Mesendoderm (in vitro differentiated cells): Measurements from ENCODE around the gene CARM1.

Source experiments
- DNase-seq: peaks from one replicate; pipeline ENCODE4 v3.0.0; 2013
- H2AK5ac ChIP-seq: 2 replicates; pipeline ENCODE4 v1.6.1; 2013; ENCODE audit warnings: low read length, inconsistent platforms
- H2BK120ac ChIP-seq: 2 replicates; pipeline ENCODE4 v1.6.1; 2013; ENCODE audit warnings: low read depth, mild to moderate bottlenecking, low read length, moderate library complexity, mixed read lengths
- H2BK15ac ChIP-seq: replicated peaks from 2 replicates; pipeline ENCODE4 v1.6.1; 2013; ENCODE audit warnings: low read depth, mild to moderate bottlenecking, moderate library complexity
- H2BK5ac ChIP-seq: 2 replicates; pipeline ENCODE4 v1.6.1; 2013; ENCODE audit warnings: low read length, inconsistent platforms
- H3K18ac ChIP-seq: 2 replicates; pipeline ENCODE4 v1.6.1; 2013; ENCODE audit warnings: mild to moderate bottlenecking, low read length, mixed read lengths
- H3K23ac ChIP-seq: one replicate; pipeline ENCODE4 v1.6.1; 2013; ENCODE audit warnings: low read length
- H3K27ac ChIP-seq: 2 replicates; pipeline ENCODE4 v1.5.1; 2013; ENCODE audit warnings: low read depth, mild to moderate bottlenecking, inconsistent platforms, low read length, moderate library complexity
- H3K27me3 ChIP-seq: 2 replicates; pipeline ENCODE4 v1.6.1; 2013; ENCODE audit warnings: low read length, control low read depth, mild to moderate bottlenecking, inconsistent platforms; ENCODE audit not compliant: insufficient read depth, poor library complexity
- H3K36me3 ChIP-seq: 2 replicates; pipeline ENCODE4 v1.6.1; 2013; ENCODE audit warnings: low read length, inconsistent platforms; ENCODE audit not compliant: control insufficient read depth, insufficient read depth
- H3K4ac ChIP-seq: one replicate; pipeline ENCODE4 v1.6.1; 2013; ENCODE audit warnings: low read depth, mild to moderate bottlenecking, low read length, moderate library complexity
- H3K4me1 ChIP-seq: 2 replicates; pipeline ENCODE4 v1.6.1; 2013; ENCODE audit warnings: low read depth, low read length, inconsistent platforms; ENCODE audit not compliant: control insufficient read depth
- H3K4me2 ChIP-seq: 2 replicates; pipeline ENCODE4 v1.6.1; 2013; ENCODE audit warnings: low read length
- H3K4me3 ChIP-seq: 2 replicates; pipeline ENCODE4 v1.5.1; 2013; ENCODE audit warnings: mild to moderate bottlenecking, low read length
- H3K56ac ChIP-seq: one replicate; pipeline ENCODE4 v1.6.1; 2013; ENCODE audit warnings: low read length
- H3K79me1 ChIP-seq: 2 replicates; pipeline ENCODE4 v1.6.1; 2013; ENCODE audit warnings: low read length, inconsistent platforms
- H3K79me2 ChIP-seq: 2 replicates; pipeline ENCODE4 v1.6.1; 2013; ENCODE audit warnings: mild to moderate bottlenecking, low read length; ENCODE audit not compliant: control insufficient read depth, insufficient read depth
- H3K9ac ChIP-seq: 2 replicates; pipeline ENCODE4 v1.6.1; 2013; ENCODE audit warnings: low read length, inconsistent platforms
- H4K5ac ChIP-seq: one replicate; pipeline ENCODE4 v1.6.1; 2013; ENCODE audit warnings: low read length
- H4K8ac ChIP-seq: one replicate; pipeline ENCODE4 v1.6.1; 2013; ENCODE audit warnings: low read depth, mild to moderate bottlenecking, control low read depth, low read length, moderate library complexity
- WGBS: extraction: QIAGEN DNeasy Blood & Tissue Kit; methylation state at CpG from one replicate; pipeline ENCODE4 v1.1.7; 2013; ENCODE audit warnings: low lambda C conversion rate, missing lambda C conversion rate; ENCODE audit not compliant: insufficient coverage; ENCODE audit errors: extremely low coverage; 5-methylcytosine and 5-hydroxymethylcytosine counted together

CARM1 gene

GRCh38 chr19:10921199-10921909 lies 50.0 kb downstream of the CARM1 start:
- Histone ChIP-seq H4K5ac (no peak overlapping the region), H3K79me1 (no peaks in the 10 kb centered on the region), H3K27ac (no peak overlapping the region), H3K4me2 (no peak overlapping the region), H3K4me1 (no peaks in the 10 kb centered on the region), H3K4ac (no peak overlapping the region), H3K18ac (no peak overlapping the region), H3K9ac (no peak overlapping the region), H3K27me3 (no peaks in the 10 kb centered on the region), H3K79me2 (no peaks in the 10 kb centered on the region), H2BK15ac (no peak overlapping the region), H3K56ac (no peak overlapping the region), H2AK5ac (no peak overlapping the region), H4K8ac (no peak overlapping the region), H2BK120ac (no peak overlapping the region), H3K36me3 (peaks cover 10% of the 10 kb centered on the region), H3K4me3 (no peak overlapping the region), H2BK5ac (no peak overlapping the region), H3K23ac (no peak overlapping the region)
- DNase-seq = no peak
- WGBS = no CpG with 5 or more reads among the region's 43 CpGs

DNA sequence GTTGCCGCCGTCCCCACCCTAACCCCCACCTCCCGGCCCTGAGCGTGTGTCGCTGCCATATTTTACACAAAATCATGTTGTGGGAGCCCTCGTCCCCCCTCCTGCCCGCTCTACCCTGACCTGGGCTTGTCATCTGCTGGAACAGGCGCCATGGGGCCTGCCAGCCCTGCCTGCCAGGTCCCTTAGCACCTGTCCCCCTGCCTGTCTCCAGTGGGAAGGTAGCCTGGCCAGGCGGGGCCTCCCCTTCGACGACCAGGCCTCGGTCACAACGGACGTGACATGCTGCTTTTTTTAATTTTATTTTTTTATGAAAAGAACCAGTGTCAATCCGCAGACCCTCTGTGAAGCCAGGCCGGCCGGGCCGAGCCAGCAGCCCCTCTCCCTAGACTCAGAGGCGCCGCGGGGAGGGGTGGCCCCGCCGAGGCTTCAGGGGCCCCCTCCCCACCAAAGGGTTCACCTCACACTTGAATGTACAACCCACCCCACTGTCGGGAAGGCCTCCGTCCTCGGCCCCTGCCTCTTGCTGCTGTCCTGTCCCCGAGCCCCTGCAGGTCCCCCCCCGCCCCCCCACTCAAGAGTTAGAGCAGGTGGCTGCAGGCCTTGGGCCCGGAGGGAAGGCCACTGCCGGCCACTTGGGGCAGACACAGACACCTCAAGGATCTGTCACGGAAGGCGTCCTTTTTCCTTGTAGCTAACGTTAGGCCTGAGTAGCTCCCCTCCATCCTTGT lies 50.7 kb downstream of the CARM1 start:
- no peak overlapping the region for H2BK120ac ChIP-seq
- peaks cover 7% of the 10 kb centered on the region for H3K36me3 ChIP-seq

DNA sequence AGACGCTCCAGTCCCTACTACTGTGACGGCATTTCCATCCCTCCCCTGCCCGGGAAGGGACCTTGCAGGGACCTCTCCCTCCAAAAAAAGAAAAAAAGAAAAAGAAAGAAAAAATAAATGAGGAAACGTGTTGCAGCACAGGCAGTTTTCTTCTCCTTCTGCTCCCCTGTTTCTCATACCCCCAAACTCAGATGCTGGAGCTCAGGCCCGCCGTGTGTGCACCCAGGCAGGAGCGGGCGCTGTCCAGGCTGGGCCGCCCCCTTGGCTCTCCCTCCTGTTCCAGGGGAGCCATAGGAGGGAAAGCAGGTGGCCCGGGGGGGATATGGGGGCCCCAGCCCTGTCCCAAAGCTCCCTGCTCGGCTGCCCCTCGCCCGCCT lies 51.3 kb downstream of the CARM1 start:
- Histone ChIP-seq H2BK5ac (no peak overlapping the region), H4K8ac (no peak overlapping the region), H3K4me3 (no peak overlapping the region), H3K4ac (no peak overlapping the region), H3K79me1 (peaks cover 5% of the 10 kb centered on the region), H3K36me3 (peaks cover 7% of the 10 kb centered on the region), H3K56ac (no peak overlapping the region), H3K27me3 (no peaks in the 10 kb centered on the region), H3K27ac (no peak overlapping the region), H4K5ac (no peak overlapping the region), H3K18ac (no peak overlapping the region), H2BK15ac (no peak overlapping the region), H3K79me2 (peaks cover 1% of the 10 kb centered on the region), H3K23ac (no peak overlapping the region), H2AK5ac (no peak overlapping the region), H3K9ac (no peak overlapping the region), H3K4me1 (no peaks in the 10 kb centered on the region), H2BK120ac (no peak overlapping the region), H3K4me2 (no peak overlapping the region)
- WGBS = no CpG with 5 or more reads among the region's 13 CpGs
- no peak for DNase-seq

More for the DNA sequence above, 50.7 kb downstream of the CARM1 start:
- peak; percentile 28 for DNase-seq
- Histone ChIP-seq H3K9ac (no peak overlapping the region), H3K79me1 (no peaks in the 10 kb centered on the region), H3K4me2 (no peak overlapping the region), H3K4me3 (no peak overlapping the region), H3K27me3 (no peaks in the 10 kb centered on the region), H2BK5ac (no peak overlapping the region), H3K23ac (no peak overlapping the region), H4K5ac (no peak overlapping the region), H4K8ac (no peak overlapping the region), H3K79me2 (no peaks in the 10 kb centered on the region), H2AK5ac (no peak overlapping the region), H2BK15ac (no peak overlapping the region), H3K4me1 (no peaks in the 10 kb centered on the region), H3K4ac (no peak overlapping the region), H3K18ac (no peak overlapping the region), H3K56ac (no peak overlapping the region), H3K27ac (no peak overlapping the region)
- WGBS = no CpG with 5 or more reads among the region's 33 CpGs

DNA sequence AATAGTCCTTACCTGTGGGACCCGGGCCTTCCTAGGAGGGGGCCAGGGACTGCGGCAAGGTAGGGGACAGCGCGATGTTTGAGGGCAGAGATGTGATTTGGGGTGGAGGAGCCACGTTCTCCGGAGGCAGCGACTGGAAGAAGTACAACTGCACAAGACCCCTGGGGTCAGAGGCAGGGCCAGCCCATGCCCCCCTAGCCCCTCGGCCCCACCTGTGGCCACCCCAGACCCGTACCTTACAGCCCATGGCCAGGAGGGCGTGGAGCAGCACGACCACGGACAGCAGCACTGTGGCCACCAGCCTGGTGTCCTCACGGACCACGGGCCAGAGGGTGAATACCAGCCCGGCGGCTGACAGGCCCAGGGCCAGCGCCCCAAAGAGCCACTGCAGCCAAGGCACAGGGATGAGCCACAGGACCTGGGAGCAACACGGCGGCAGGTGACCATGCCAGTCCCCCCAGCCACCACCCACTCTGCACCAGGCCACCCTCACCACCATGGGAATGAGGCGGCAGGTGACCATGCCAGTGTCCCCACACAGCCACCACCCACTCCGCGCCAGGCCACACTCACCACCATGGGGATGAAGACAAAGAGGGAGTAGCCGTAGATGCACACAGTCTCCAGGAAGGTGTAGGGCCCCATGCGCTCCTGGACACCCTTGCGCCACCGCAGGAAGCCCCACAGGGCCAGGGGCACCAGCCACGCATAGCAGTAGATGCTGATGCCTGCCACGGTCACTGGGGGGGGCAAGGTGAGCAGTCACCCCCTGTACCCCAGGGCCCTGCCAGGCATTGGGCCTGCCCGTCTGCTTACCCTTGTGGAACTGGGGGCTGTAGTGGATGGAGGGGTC lies 52.1 kb downstream of the CARM1 start:
- no peak overlapping the region for H3K18ac ChIP-seq
- no peaks in the 10 kb centered on the region for H3K27me3 ChIP-seq
- no peak overlapping the region for H2BK5ac ChIP-seq
- no peak overlapping the region for H2AK5ac ChIP-seq
- H2BK15ac ChIP-seq = no peak overlapping the region
- H2BK120ac ChIP-seq = no peak overlapping the region
- no peak overlapping the region for H3K4me3 ChIP-seq
- no CpG with 5 or more reads among the region's 29 CpGs for WGBS
- no peak overlapping the region for H3K56ac ChIP-seq
- no peak overlapping the region for H3K4me2 ChIP-seq
- H3K23ac ChIP-seq = no peak overlapping the region
- peaks cover 7% of the 10 kb centered on the region for H3K79me2 ChIP-seq
- H3K79me1 ChIP-seq = peaks cover 10% of the 10 kb centered on the region
- no peak overlapping the region for H4K5ac ChIP-seq
- no peak for DNase-seq
- no peak overlapping the region for H3K9ac ChIP-seq
- H4K8ac ChIP-seq = no peak overlapping the region
- H3K36me3 ChIP-seq = peaks cover 7% of the 10 kb centered on the region
- no peak overlapping the region for H3K4ac ChIP-seq
- no peak overlapping the region for H3K27ac ChIP-seq
- H3K4me1 ChIP-seq = no peaks in the 10 kb centered on the region

- H2BK120ac ChIP-seq = no peak overlapping the region
- H3K4ac ChIP-seq = no peak overlapping the region
- H3K4me2 ChIP-seq = no peak overlapping the region
- H3K23ac ChIP-seq = no peak overlapping the region
- H2AK5ac ChIP-seq = no peak overlapping the region
- no peak overlapping the region for H4K8ac ChIP-seq
- H3K9ac ChIP-seq = no peak overlapping the region
- no peak overlapping the region for H3K56ac ChIP-seq
- H2BK15ac ChIP-seq = no peak overlapping the region
- DNase-seq = no peak
- peaks cover under 1% of the 10 kb centered on the region for H3K4me1 ChIP-seq
- H3K79me2 ChIP-seq = peaks cover 15% of the 10 kb centered on the region
- WGBS = no CpG with 5 or more reads among the region's 13 CpGs
- H3K4me3 ChIP-seq = no peak overlapping the region
- no peak overlapping the region for H4K5ac ChIP-seq
- no peak overlapping the region for H2BK5ac ChIP-seq
- H3K79me1 ChIP-seq = peaks cover 15% of the 10 kb centered on the region
- no peaks in the 10 kb centered on the region for H3K27me3 ChIP-seq
- H3K27ac ChIP-seq = no peak overlapping the region
- no peak overlapping the region for H3K18ac ChIP-seq
- H3K36me3 ChIP-seq = peaks cover 4% of the 10 kb centered on the region
Observed at GRCh38 chr19:10924597-10924996, 53.2 kb downstream of the CARM1 start.
